HFFc6 (cell line): ENCODE measurements around the gene ISY1. TPM values are rescaled to one million over a fixed set of nuclear protein-coding genes. Genes with fewer than 3 reads are reported as not detected.
"Not testable (repeated sequence)": the region's sequence is repeated elsewhere in the genome, so short reads cannot be mapped to it uniquely, and the experiment has no call there.

Experiments
- DNase-seq: peaks from one replicate; pipeline ENCODE4 v3.0.0-alpha.2; 2018
- H3K27ac Mint-ChIP-seq: 2 replicates; pipeline ENCODE4 v1.8.0; 2020; ENCODE audit warnings: mild to moderate bottlenecking, mixed read lengths
- H3K27me3 Mint-ChIP-seq: 2 replicates; pipeline ENCODE4 v1.8.0; 2021; ENCODE audit warnings: mild to moderate bottlenecking, moderate library complexity, mixed read lengths; ENCODE audit not compliant: insufficient read depth
- H3K36me3 Mint-ChIP-seq: 2 replicates; pipeline ENCODE4 v1.8.0; 2021; ENCODE audit warnings: low read depth, mixed read lengths
- H3K4me1 Mint-ChIP-seq: 2 replicates; pipeline ENCODE4 v1.8.0; 2020; ENCODE audit warnings: low read depth, mixed read lengths
- H3K4me3 Mint-ChIP-seq: 2 replicates; pipeline ENCODE4 v1.8.0; 2020; ENCODE audit warnings: mild to moderate bottlenecking, moderate library complexity, mixed read lengths
- H3K9me3 Mint-ChIP-seq: 2 replicates; pipeline ENCODE4 v1.8.0; 2020; ENCODE audit warnings: mild to moderate bottlenecking, mixed read lengths
- CTCF ChIP-seq: fragments of 200-600 bp; sonication (generic); IDR thresholded peaks from 2 replicates; pipeline ENCODE4 v1.5.0; 2021; ENCODE audit warnings: antibody characterized with exemption, mild to moderate bottlenecking
- total RNA-seq, 6 experiments: library from RNA; stranded (reverse); fragmentation: NEBNext Ultra II Directional; extraction: Animal tissue kit (Norgen Biotek cat#: 25700); gene quantifications; 2 replicates in 1 of 6; 3 replicates in 5 of 6; pipeline ENCODE4 v1.2.3, GENCODE V29; 2021

Gene ISY1
- total RNA-seq, 6 experiments from 2014 or later, result 34.6 to 50.6 (median 42.2) TPM

- TF ChIP-seq CTCF, result no peak
- H3K36me3 Mint-ChIP-seq, result peaks cover 8% of the 10 kb centered on the region; the same call in 1 of the 2 replicates
- DNase-seq, result no peak
- H3K9me3 Mint-ChIP-seq, result no peaks in the 10 kb centered on the region
- H3K4me3 Mint-ChIP-seq, result no peak overlapping the region
- H3K4me1 Mint-ChIP-seq, result peaks cover 33% of the 10 kb centered on the region
- H3K27me3 Mint-ChIP-seq, result no peaks in the 10 kb centered on the region
- no peak overlapping the region for H3K27ac Mint-ChIP-seq
Observed at GRCh38 chr3:129114455-129114854, 46.4 kb downstream of the ISY1 start.

GRCh38 chr3:129112308-129113052 is 48.4 kb downstream of the ISY1 start:
- H3K27me3 Mint-ChIP-seq, result no peaks in the 10 kb centered on the region
- TF ChIP-seq CTCF, result no peak
- H3K27ac Mint-ChIP-seq, result no peak overlapping the region
- peaks cover 13% of the 10 kb centered on the region for H3K4me1 Mint-ChIP-seq
- no peak for DNase-seq
- H3K9me3 Mint-ChIP-seq, result no peaks in the 10 kb centered on the region
- H3K4me3 Mint-ChIP-seq, result no peak overlapping the region
- H3K36me3 Mint-ChIP-seq, result peaks cover 12% of the 10 kb centered on the region; the same call in 1 of the 2 replicates

GRCh38 chr3:129111076-129111780 is 49.6 kb downstream of the ISY1 start:
- H3K27ac Mint-ChIP-seq, H3K4me1 Mint-ChIP-seq, H3K9me3 Mint-ChIP-seq, DNase-seq, H3K27me3 Mint-ChIP-seq, H3K4me3 Mint-ChIP-seq: not testable (repeated sequence)
- H3K36me3 Mint-ChIP-seq, result peaks cover 12% of the 10 kb centered on the region; the same call in 1 of the 2 replicates

GRCh38 chr3:129107793-129108192 is 53.1 kb downstream of the ISY1 start:
- Mint-ChIP-seq H3K27me3 (no peaks in the 10 kb centered on the region), H3K9me3 (no peaks in the 10 kb centered on the region), H3K4me1 (no peaks in the 10 kb centered on the region), H3K27ac (no peak overlapping the region), H3K36me3 (peaks cover 12% of the 10 kb centered on the region; the same call in 1 of the 2 replicates), H3K4me3 (no peak overlapping the region)
- no peak for TF ChIP-seq CTCF
- DNase-seq, result no peak

GRCh38 chr3:129106866-129107565 is 53.8 kb downstream of the ISY1 start:
- H3K4me3 Mint-ChIP-seq, result no peak overlapping the region
- no peak overlapping the region for H3K27ac Mint-ChIP-seq
- no peaks in the 10 kb centered on the region; the same call in 1 of the 2 replicates for H3K27me3 Mint-ChIP-seq
- H3K4me1 Mint-ChIP-seq, result no peaks in the 10 kb centered on the region
- DNase-seq, result no peak
- H3K9me3 Mint-ChIP-seq, result no peaks in the 10 kb centered on the region
- peaks cover 12% of the 10 kb centered on the region; the same call in 1 of the 2 replicates for H3K36me3 Mint-ChIP-seq
- TF ChIP-seq CTCF, result no peak
